HG03108 (cell line): ENCODE data around the gene PDS5B.
"Not testable (repeated sequence)": the region's sequence is repeated elsewhere in the genome, so short reads cannot be mapped to it uniquely, and the experiment has no call there.

Experiments
- ATAC-seq: cut with Tn5 transposase; IDR thresholded peaks from one replicate; pipeline ENCODE4 v1.9.1; 2021; ENCODE audit warnings: moderate library complexity; ENCODE audit not compliant: unreplicated experiment

PDS5B gene

DNA sequence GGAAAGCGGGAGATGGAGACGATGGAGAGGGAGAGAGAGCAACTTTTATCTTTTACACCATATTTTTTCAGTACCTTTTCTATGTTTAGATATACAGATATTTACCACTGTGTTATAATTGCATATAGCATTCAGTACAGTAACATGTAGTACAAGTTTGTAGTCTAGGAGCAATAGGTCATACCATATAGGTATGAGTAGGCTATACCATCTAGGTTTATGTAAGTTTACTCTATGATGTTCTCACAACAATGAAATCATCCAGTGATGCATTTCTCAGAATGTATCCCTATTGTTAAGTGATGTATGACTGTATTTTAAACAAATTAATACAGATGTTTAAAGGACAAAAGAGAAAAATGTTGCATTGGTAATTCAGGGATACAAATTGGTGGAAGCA lies 136.1 kb downstream of the PDS5B start:
- no peak for ATAC-seq

DNA sequence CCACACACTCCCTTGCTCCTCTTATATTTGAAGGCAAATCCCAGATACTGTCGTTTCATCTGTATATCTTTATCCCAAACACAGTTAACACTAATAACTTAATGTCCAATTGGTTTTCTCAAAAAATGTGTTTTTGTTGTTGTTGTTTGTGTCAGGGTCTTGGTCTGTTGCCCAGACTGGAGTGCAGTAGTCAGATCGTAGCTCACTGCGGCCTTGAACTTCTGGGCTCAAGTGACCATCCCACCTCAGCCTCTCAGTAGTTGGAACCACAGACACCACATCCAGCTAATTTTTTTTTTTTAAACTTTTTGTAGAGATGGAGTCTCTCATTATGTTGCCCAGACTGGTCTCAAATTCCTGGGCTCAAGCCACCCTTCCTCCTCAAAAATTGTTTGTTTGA lies 137.7 kb downstream of the PDS5B start:
- ATAC-seq: no peak

DNA sequence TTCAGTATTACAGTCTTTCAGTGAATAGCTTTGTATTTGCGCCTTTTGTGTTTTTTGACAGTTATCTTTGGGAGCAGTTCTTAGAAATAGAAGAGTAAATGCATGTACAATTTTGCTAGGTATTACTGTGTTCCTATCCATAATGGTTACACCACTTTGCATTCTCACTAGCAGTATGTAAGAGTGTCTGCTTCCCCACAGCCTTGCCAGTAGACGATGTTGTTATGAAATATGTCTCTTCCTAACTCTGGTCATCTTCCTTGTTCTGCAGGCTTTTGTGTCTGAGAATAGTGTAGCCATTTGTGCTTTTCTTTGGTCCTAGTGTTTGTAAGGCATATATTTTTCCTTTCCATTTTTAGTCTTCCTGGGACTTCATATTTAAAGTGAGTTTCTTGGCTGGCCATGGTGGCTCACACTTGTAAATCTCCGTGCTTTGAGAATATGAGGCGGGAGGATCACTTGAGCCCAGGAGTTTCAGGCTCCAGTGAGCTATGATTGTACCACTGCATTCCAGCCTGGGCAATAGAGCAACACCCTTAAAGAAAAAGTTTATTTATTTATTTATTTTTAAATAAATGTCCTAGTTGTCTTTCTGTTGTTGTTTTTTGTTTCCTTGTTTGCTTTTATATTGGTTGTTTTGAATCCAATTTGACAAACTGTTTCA lies 140.3 kb downstream of the PDS5B start:
- no peak for ATAC-seq

GRCh38 chr13:32728327-32728726 lies 142.1 kb downstream of the PDS5B start:
- no peak for ATAC-seq

DNA sequence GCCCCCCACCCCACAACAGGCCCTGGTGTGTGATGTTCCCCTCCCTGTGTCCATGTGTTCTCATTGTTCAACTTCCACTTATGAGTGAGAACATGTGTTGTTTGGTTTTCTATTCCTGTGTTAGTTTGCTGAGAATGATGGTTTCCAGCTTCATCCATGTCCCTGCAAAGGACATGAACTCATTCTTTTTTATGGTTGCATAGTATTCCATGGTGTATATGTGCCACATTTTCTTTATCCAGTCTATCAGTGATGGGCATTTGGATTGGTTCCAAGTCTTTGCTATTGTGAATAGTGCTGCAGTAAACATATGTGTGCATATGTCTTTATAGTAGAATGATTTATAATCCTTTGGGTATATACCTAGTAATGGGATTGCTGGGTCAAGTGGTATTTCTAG lies 142.8 kb downstream of the PDS5B start:
- not testable (repeated sequence) for ATAC-seq

DNA sequence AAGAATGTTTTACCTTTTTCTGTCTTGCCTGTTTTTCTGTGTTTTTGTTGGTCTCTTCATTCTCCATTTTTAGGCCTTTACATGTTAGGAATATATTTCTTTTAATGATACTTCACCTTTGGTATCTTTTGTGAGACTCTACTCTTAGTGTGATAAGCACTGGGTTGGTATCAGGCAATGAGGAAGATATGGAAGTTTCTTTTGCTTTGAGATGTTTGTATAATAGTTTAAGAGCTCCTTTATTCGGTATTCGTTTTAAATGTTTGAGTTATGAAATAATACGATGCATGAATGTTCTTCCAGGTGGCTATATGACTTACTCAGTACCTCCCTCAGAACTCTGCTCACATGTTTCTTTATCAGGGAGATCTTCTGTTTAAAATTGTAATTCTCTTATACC lies 144.8 kb downstream of the PDS5B start:
- no peak for ATAC-seq

DNA sequence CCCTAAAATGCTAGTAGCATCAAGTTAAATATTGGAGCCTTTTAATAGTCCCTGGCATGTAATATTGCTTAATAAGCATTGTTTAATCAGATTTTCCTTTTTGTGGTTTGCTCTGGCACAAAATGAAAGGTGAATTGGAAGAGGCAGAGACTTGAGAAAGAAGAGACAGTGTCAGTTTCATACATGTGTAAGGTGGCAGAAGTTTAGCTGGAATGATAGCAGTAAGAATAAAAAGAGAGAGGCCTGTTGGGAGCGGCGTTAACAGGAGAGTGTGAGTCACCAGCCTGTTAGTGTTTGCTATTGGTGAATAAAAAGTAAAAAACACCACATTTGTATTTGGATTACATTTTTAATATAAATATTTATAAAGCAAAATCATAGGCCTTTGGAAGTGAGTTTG lies 145.3 kb downstream of the PDS5B start:
- no peak for ATAC-seq

DNA sequence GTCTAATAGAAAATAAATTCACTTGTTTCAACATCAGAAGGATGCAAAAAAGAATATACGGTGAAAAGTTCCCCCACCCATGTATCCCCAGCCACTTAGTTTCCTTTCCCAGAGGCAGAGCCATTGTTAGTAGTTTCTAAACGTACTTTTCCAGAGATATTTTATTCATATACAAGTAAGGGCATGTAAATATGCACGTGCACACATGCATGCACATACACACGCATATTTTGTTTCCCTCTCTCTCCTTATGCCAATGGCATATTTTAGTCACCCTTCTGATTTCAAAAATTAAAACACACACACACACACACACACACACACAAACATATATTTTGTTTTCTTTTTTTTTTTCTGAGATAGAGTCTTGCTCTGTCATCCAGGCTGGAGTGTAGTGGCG lies 147.4 kb downstream of the PDS5B start:
- no peak for ATAC-seq

- ATAC-seq: no peak
Observed at GRCh38 chr13:32734511-32734910, 148.3 kb downstream of the PDS5B start.

DNA sequence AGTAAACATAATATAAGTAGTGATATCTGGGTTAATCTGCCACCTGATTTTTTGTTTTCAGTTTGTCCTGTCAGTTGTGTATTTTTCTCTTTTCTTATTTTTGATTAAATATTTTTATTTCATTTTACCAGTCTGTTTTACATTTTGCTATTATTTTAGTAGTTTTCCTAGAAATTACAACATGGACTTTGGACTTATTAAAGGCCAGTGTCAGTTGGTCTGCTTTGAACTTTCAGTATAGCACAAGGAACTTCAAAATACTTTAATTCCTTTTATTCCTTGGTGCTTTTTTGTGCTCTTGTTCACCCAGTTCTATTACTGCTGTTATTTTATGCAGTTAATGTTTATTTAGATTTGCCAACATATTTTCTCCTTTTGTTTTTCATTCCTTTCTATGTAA lies 149.6 kb downstream of the PDS5B start:
- no peak for ATAC-seq

DNA sequence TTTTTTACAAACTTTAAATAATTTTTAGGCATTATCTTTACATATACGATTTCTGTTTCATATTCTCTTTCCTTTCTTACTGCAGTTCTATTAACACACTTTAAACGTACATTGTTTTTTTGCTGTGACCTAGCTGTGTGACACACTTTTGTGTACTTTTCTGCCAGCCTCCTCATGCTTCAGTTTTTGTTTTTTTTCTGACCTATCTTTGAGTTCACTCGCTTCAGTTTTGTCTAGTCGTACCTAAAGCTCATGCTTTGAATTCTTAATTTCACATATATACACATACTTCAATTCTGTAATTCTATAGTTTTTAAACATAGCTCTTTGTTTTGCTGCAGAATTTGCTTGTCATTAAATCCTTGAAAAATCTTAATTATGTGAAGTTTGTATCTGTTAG lies 150.4 kb downstream of the PDS5B start:
- no peak for ATAC-seq

DNA sequence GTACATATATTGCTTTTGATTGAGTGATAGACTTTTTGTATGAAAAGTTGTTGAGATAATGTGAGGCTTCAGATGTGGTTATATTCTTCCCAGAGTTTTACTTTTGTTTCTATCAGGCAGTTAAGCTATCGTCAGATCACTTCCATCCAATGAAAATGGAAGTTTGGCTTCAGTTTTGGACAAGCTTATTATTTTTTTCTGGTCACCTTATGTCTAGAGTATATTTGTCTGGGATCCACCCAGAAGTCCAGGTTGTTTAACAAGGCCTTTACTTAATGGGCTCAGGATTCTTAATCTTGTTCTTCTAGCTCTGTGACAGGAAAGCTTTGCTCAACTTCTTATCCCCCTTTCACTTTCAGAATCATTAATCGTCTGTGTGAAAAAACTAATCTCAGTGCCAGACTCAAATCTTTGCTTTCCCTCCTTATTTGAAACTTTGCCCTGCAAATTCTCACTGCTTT lies 150.9 kb downstream of the PDS5B start:
- peak; percentile 59 for ATAC-seq

DNA sequence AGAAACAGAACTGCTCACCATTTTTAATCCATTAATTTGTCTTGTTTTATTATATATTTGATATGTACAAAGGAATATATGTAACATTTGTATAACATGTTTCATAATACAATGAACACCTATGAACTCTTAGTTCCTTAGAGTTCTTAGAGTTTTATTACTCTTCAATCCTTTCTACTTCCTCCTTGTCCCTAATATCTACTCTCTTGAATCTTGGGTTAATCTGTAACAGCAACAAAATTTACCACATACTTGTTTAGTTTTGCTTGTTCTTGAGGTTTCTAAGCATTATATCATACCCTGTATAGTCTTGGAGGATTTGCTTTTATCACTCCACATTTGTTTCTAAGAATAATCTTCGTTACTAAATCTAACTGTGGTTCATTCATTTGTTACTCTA lies 151.4 kb downstream of the PDS5B start:
- peak; percentile 63 for ATAC-seq

GRCh38 chr13:32745509-32745908 lies 159.3 kb downstream of the PDS5B start:
- no peak for ATAC-seq

DNA sequence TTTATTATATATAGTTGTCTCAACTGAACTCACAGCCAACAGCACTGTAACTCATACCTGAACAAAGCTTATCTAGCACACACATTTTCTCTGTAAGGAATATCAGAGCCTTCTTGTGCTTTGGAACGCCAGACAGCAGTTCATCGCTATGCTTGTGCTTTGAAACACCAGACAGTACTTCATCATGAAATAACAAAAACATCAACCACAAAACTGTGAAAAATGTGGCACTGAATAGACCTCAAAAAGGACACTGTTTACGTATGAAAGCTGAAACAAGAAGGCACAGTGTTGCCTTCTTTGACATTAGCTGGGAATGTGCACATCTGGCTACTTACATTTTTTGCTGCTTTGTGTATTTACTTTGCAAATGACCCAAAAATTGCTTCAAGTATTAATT lies 160.2 kb downstream of the PDS5B start:
- no peak for ATAC-seq

- ATAC-seq: no peak
Observed at GRCh38 chr13:32748305-32748704, 162.1 kb downstream of the PDS5B start.

DNA sequence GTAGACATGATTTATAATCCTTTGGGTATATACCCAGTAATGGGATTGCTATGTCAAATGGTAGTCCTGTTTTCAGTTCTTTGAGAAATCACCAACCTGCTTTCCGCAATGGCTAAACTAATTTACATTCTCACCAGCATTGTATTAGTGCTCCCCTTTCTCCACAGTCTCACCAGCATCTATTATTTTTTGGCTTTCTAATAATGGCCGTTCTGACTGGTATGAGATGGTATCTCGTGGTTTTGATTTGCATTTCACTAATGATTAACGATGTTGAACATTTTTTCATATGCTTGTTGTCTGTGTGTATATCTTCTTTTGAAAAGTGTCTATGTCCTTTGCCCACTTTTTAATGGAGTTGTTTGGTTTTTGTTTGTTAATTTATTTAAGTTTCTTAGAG lies 165.1 kb downstream of the PDS5B start:
- ATAC-seq: no peak

DNA sequence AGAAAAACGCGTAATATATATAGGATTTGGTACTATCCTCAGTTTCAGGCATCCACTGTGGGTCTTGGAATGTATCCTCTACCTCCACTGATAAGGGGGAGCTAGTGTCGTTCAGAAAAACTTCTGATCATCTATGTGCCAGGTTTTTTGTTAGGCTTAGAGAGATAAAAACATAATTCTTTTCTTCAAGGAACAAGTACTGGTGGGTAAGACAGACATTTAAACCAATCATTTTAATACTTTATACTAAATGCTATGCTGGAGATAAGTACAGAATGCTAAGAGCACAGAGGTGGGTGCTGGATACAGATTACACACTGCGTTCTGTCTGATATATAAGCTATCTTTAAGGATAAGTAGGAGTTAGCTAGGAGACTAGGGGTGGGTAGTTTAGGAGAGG lies 166.1 kb downstream of the PDS5B start:
- ATAC-seq: no peak

DNA sequence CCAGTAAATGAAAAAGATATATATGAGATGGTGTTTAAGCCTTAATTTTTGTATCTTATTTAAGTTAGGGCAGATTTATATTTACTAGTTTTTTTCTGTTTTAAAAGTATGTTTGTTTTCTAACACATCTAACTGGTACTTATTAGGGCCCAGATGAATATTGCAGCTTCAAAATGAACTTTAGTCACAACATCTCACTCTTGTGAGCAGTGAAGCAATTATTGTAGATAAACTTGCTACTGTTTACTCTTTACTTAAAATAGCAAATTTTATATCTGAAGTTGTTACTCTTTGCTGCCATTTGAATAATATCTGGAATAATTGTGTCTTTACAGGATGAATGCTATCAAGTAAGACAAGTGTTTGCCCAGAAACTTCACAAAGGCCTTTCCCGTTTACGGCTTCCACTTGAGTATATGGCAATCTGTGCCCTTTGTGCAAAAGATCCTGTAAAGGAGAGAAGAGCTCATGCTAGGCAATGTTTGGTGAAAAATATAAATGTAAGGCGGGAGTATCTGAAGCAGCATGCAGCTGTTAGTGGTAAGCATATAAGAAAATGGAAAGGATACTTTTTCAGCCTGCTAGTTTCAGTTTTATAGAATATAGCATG lies 166.8 kb downstream of the PDS5B start:
- ATAC-seq: no peak

DNA sequence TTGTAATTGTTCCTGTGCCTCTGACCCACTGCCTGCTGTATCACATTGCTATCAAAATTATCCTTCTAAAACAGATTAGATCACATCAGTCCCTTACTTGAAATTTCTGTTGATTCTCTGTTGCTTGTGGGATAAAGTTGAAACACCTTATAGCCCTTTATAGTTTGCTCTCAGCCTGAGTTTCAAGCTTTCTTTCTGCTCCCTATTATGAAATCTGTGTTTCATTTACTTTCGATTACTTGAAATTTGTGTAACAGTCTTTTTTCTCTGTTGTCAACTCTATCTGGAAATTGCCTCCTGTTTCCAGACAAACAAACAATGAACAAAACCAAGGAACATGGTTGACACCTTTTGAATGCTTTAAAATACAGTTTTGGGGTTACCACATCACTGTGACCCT lies 167.9 kb downstream of the PDS5B start:
- ATAC-seq: no peak

DNA sequence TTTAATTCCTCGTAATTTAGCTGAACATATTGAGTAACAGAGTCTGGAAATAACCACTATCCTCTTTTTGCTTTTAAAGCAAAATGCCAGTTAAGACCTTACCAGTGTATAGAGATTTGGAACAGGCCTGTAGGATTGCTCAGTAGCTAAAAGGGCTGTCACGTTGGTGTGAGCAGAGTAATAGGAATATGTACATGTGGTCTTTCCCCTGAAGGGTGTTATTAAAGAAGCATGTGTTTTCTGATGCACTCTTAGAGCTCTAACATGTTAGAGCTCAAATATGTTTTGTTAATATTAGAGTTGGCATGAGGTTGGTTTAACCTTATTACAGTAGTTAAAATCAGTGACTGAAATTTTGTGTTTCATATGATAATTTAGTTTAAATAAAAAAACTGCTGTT lies 172.9 kb downstream of the PDS5B start:
- ATAC-seq: no peak

GRCh38 chr13:32761472-32761871 lies 175.2 kb downstream of the PDS5B start:
- no peak for ATAC-seq

DNA sequence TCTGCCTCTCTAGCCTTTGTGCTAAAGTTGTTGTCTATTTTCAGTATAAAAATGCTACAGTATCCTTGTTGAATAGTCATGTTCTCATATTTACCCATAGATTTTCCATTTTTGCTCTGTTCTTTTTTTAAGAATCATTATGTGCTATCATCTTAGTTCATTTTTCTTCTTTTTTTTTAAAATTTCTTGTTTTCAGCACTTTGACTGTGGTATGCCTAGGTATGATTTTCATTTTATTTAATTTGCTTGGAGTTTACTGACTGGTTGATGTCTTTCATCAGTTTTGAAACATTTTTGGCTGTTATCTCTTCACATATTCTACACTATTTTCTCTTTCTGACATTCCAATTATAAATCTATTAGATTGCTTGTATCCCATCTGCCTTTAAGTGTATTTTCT lies 192.9 kb downstream of the PDS5B start:
- no peak for ATAC-seq
